DND-41 (cell line): ENCODE results near the gene KLF13.

Experiments
- ATAC-seq: fragments of 200-7000 bp; cut with Tn5 transposase; 3 replicates; pipeline ENCODE4 v1.9.1; 2021; ENCODE audit warnings: low read depth; ENCODE audit not compliant: insufficient read depth
- DNase-seq: peaks from one replicate; pipeline ENCODE4 v3.0.0-alpha.2; 2020
- H2AFZ ChIP-seq: 2 replicates; pipeline ENCODE4 v1.6.0; 2012; ENCODE audit warnings: low read depth, low read length
- H3K27ac ChIP-seq: 2 replicates; pipeline ENCODE4 v1.5.1; 2012; ENCODE audit warnings: low read length, inconsistent platforms
- H3K27me3 ChIP-seq: fragments of 200-600 bp; sonication (generic); 2 replicates; pipeline ENCODE4 v1.6.0; 2012; ENCODE audit warnings: low read length, mild to moderate bottlenecking, inconsistent platforms; ENCODE audit not compliant: insufficient read depth, poor library complexity
- H3K36me3 ChIP-seq: 2 replicates; pipeline ENCODE4 v1.5.1; 2012; ENCODE audit warnings: low read length, inconsistent platforms; ENCODE audit not compliant: insufficient read depth
- H3K4me1 ChIP-seq: 2 replicates; pipeline ENCODE4 v1.5.1; 2012; ENCODE audit warnings: mild to moderate bottlenecking, low read length; ENCODE audit not compliant: insufficient read depth
- H3K4me2 ChIP-seq: 2 replicates; pipeline ENCODE4 v1.6.0; 2012; ENCODE audit warnings: mild to moderate bottlenecking, moderate library complexity, low read length, inconsistent platforms; ENCODE audit not compliant: insufficient read depth
- H3K4me3 ChIP-seq, 2 experiments: fragments of 200-600 bp in 1 of 2; shearing (Covaris generic) in 1 of 2; 2 replicates each; pipeline ENCODE4 v1.5.1; 2012 to 2016; ENCODE audit warnings: inconsistent platforms in 2 of 2, low read length in 2 of 2, mild to moderate bottlenecking in 2 of 2, low read depth in 1 of 2, moderate library complexity in 1 of 2
- H3K79me2 ChIP-seq: 2 replicates; pipeline ENCODE4 v1.6.0; 2012; ENCODE audit warnings: low read length, inconsistent platforms; ENCODE audit not compliant: insufficient read depth
- H3K9ac ChIP-seq: 2 replicates; pipeline ENCODE4 v1.6.0; 2012; ENCODE audit warnings: low read depth, mild to moderate bottlenecking, inconsistent platforms, low read length, moderate library complexity
- H3K9me3 ChIP-seq: 2 replicates; pipeline ENCODE4 v1.5.1; 2012; ENCODE audit warnings: low read length, moderate library complexity, mild to moderate bottlenecking, inconsistent platforms; ENCODE audit not compliant: insufficient read depth, severe bottlenecking
- H4K20me1 ChIP-seq: 2 replicates; pipeline ENCODE4 v1.6.0; 2012; ENCODE audit warnings: low read length; ENCODE audit not compliant: insufficient read depth
- EZH2 ChIP-seq: IDR thresholded peaks from 3 replicates; pipeline ENCODE4 v1.6.1; 2012; ENCODE audit warnings: borderline replicate concordance, low read depth, mild to moderate bottlenecking, moderate library complexity, low read length, inconsistent platforms; ENCODE audit not compliant: severe bottlenecking
- TF ChIP-seq, protein P1 (sequence below): IDR thresholded peaks from 2 replicates; pipeline ENCODE4 v1.5.1; 2012; ENCODE audit warnings: borderline replicate concordance, low read length, moderate library complexity, mild to moderate bottlenecking; ENCODE audit not compliant: poor library complexity, severe bottlenecking; ENCODE audit errors: extremely low read depth

The KLF13 gene

GRCh38 chr15:31360843-31361763, 34.5 kb downstream of the KLF13 start:
- peak overlapping the region; percentile 69 for H3K4me2 ChIP-seq
- peak overlapping the region; percentile 62 for H3K9ac ChIP-seq
- DNase-seq (peak; percentile 97), ATAC-seq (peak; percentile 79)
- H2AFZ ChIP-seq: peak overlapping the region; percentile 56; the same call in 1 of the 2 replicates
- peaks cover 32% of the 10 kb centered on the region for H3K36me3 ChIP-seq
- H4K20me1 ChIP-seq: peaks cover 48% of the 10 kb centered on the region
- H3K27me3 ChIP-seq: no peaks in the 10 kb centered on the region
- peaks cover 76% of the 10 kb centered on the region for H3K4me1 ChIP-seq
- H3K27ac ChIP-seq: peak overlapping the region; percentile 100
- TF ChIP-seq EZH2: no peak
- TF ChIP-seq, protein P1, sequence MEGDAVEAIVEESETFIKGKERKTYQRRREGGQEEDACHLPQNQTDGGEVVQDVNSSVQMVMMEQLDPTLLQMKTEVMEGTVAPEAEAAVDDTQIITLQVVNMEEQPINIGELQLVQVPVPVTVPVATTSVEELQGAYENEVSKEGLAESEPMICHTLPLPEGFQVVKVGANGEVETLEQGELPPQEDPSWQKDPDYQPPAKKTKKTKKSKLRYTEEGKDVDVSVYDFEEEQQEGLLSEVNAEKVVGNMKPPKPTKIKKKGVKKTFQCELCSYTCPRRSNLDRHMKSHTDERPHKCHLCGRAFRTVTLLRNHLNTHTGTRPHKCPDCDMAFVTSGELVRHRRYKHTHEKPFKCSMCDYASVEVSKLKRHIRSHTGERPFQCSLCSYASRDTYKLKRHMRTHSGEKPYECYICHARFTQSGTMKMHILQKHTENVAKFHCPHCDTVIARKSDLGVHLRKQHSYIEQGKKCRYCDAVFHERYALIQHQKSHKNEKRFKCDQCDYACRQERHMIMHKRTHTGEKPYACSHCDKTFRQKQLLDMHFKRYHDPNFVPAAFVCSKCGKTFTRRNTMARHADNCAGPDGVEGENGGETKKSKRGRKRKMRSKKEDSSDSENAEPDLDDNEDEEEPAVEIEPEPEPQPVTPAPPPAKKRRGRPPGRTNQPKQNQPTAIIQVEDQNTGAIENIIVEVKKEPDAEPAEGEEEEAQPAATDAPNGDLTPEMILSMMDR: no peak
- peak overlapping the region in 1 of 2 experiments; percentile 50; a peak in 2 of 4 replicates for H3K4me3 ChIP-seq
- H3K9me3 ChIP-seq: no peaks in the 10 kb centered on the region
- H3K79me2 ChIP-seq: peaks cover 94% of the 10 kb centered on the region

GRCh38 chr15:31361764-31362515, 35.3 kb downstream of the KLF13 start:
- H3K9ac ChIP-seq: peak overlapping the region; percentile 62
- no peak for DNase-seq
- peak overlapping the region in 1 of 2 experiments; percentile 50; a peak in 2 of 4 replicates for H3K4me3 ChIP-seq
- peak overlapping the region; percentile 100 for H3K27ac ChIP-seq
- H2AFZ ChIP-seq: peak overlapping the region; percentile 59; the same call in 1 of the 2 replicates
- TF ChIP-seq, protein P1: peak; percentile 14
- no peak for TF ChIP-seq EZH2
- peaks cover 69% of the 10 kb centered on the region for H3K4me1 ChIP-seq
- H3K27me3 ChIP-seq: no peaks in the 10 kb centered on the region
- H3K79me2 ChIP-seq: peaks cover 94% of the 10 kb centered on the region
- H4K20me1 ChIP-seq: peaks cover 48% of the 10 kb centered on the region
- ATAC-seq: no peak
- H3K4me2 ChIP-seq: peak overlapping the region; percentile 69
- peaks cover 33% of the 10 kb centered on the region for H3K36me3 ChIP-seq
- no peaks in the 10 kb centered on the region for H3K9me3 ChIP-seq

GRCh38 chr15:31362886-31363285, 36.3 kb downstream of the KLF13 start:
- peaks cover 65% of the 10 kb centered on the region for H3K4me1 ChIP-seq
- H3K27ac ChIP-seq: peak overlapping the region; percentile 100
- no peaks in the 10 kb centered on the region for H3K27me3 ChIP-seq
- H2AFZ ChIP-seq: no peak overlapping the region
- peak overlapping the region; percentile 69; the same call in 1 of the 2 replicates for H3K4me2 ChIP-seq
- H3K9me3 ChIP-seq: no peaks in the 10 kb centered on the region
- ATAC-seq (no peak), DNase-seq (no peak)
- H4K20me1 ChIP-seq: peaks cover 48% of the 10 kb centered on the region
- peak overlapping the region; percentile 62 for H3K9ac ChIP-seq
- H3K79me2 ChIP-seq: peaks cover 94% of the 10 kb centered on the region
- no peak for TF ChIP-seq EZH2
- TF ChIP-seq, protein P1: no peak
- H3K36me3 ChIP-seq: peaks cover 31% of the 10 kb centered on the region
- no peak overlapping the region for H3K4me3 ChIP-seq
